Measurements from ENCODE around the gene CADPS2. TPM values are rescaled to one million over a fixed set of nuclear protein-coding genes. Genes with fewer than 3 reads are reported as not detected.

CADPS2 gene
- total RNA-seq, 2 donors from 2014 or later: not detected

DNA sequence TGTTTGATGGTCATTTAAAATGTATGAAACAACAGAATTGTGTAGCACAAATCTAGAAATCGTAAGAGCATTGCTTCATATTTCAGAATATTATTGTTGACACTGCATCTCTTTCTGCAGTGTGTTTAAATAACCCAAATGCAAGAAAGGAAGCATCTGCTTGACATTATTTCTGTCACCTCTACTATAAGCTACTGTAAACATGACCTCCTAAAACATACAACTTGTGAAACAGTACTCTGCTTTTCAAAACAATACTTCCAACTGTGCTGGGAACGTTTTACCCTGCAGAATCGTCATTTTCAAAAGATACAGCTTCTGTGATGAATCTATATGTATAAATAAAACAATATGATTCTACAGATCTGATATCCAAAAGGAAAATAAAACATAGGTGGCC, 269.3 kb downstream of the CADPS2 start:
- no peak for ATAC-seq
- H3K9me3 ChIP-seq (ENCODE audit: control insufficient read depth, low read length, poor library complexity, severe bottlenecking): no peaks in the 10 kb centered on the region
- Mint-ChIP-seq H3K27ac (no peak overlapping the region), H3K36me3 (ENCODE audit: low read depth) (no peaks in the 10 kb centered on the region), H3K4me3 (no peak overlapping the region), H3K27me3 (no peaks in the 10 kb centered on the region), H3K4me1 (no peaks in the 10 kb centered on the region)
- DNase-seq: no peak

DNA sequence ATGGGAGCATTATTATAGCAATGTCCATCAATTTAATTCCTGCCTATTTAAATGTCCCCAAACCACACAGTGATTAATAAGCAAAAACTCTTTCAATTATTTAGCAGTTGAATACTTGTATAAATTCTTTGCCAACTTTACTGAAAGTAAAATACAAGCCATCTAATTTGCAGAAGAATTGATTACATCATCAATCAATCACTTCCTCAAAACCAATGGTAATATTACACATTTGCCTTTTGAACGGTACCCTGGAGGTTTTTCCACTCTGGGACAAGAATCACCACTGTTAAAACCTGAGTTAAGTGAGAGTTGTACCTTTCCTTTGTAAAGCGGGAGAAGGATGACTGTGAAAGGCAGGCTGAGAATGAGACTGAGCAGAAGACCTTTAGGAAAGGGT, 280.3 kb downstream of the CADPS2 start:
- Mint-ChIP-seq H3K36me3 (ENCODE audit: low read depth) (no peaks in the 10 kb centered on the region), H3K4me3 (no peak overlapping the region), H3K27me3 (no peaks in the 10 kb centered on the region), H3K27ac (no peak overlapping the region), H3K4me1 (no peaks in the 10 kb centered on the region)
- ATAC-seq (no peak), DNase-seq (no peak)
- H3K9me3 ChIP-seq (ENCODE audit: control insufficient read depth, low read length, poor library complexity, severe bottlenecking): no peaks in the 10 kb centered on the region

DNA sequence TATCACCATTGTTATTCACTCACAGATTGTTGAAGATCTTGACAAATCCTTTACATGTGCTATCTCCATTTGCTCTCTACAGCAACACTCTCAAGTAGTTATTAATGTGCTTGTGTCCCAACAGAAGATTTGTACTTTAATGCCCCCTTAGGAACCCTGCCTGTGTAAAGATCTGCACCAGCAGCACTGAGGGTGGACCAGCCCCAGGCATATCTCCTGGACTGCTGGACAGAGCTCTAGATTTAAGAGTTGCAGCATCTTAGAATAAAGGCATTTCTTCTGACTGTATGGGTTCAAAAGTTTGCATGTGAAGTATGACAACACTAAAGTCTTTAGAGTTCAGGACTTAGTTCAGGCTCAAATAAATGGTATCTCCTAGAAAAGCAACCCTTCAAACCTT, 282.0 kb downstream of the CADPS2 start:
- no peak for DNase-seq
- H3K9me3 ChIP-seq (ENCODE audit: control insufficient read depth, low read length, poor library complexity, severe bottlenecking): no peaks in the 10 kb centered on the region
- Mint-ChIP-seq H3K27ac (no peak overlapping the region), H3K4me3 (no peak overlapping the region), H3K36me3 (ENCODE audit: low read depth) (no peaks in the 10 kb centered on the region), H3K27me3 (no peaks in the 10 kb centered on the region), H3K4me1 (no peaks in the 10 kb centered on the region)
- no peak for ATAC-seq

DNA sequence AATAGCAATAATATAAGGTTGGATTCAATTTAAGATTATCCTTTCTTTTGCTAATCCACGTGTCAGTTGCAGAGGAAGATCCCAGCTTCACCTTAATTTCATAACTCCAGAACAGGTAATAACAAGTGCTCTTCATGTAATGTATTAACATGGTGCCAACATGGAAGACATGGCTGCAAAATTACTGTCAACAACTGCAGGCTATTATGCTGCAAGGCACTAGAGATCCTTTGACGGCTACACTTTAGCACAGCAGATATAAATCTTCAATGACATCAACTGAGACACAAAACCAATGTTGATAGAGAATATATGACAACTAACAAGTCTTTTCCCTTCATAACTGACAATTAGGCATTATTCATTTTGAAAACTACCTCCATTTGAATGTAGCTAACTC, 283.5 kb downstream of the CADPS2 start:
- no peaks in the 10 kb centered on the region for H3K27me3 Mint-ChIP-seq
- H3K36me3 Mint-ChIP-seq (ENCODE audit: low read depth): no peaks in the 10 kb centered on the region
- H3K4me1 Mint-ChIP-seq: no peaks in the 10 kb centered on the region
- no peak for DNase-seq
- H3K9me3 ChIP-seq (ENCODE audit: control insufficient read depth, low read length, poor library complexity, severe bottlenecking): no peaks in the 10 kb centered on the region
- ATAC-seq: no peak
- no peak overlapping the region for H3K4me3 Mint-ChIP-seq
- no peak overlapping the region for H3K27ac Mint-ChIP-seq

DNA sequence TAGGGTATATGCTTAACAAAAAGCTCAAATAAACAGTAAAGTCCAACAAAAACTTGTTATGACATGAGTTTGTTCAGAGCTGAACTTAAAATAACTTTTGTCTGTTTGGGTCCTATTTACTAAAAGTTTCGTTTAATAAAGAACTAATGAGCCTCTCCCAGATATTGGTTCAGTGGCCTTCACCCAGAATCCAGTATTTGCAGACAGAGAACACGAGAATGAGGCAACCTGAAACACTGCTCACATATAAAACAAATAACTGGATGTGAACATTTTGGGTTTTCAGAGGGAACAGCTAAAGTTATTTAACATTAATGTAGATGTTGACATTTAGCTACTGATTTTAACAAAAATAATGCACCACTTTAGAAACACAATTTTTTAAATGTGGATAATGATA, 285.6 kb downstream of the CADPS2 start:
- H3K4me1 Mint-ChIP-seq: no peaks in the 10 kb centered on the region
- no peaks in the 10 kb centered on the region for H3K9me3 ChIP-seq (ENCODE audit: control insufficient read depth, low read length, poor library complexity, severe bottlenecking)
- H3K4me3 Mint-ChIP-seq: no peak overlapping the region
- no peak for DNase-seq
- no peaks in the 10 kb centered on the region for H3K27me3 Mint-ChIP-seq
- H3K27ac Mint-ChIP-seq: no peak overlapping the region
- ATAC-seq: no peak
- no peaks in the 10 kb centered on the region for H3K36me3 Mint-ChIP-seq (ENCODE audit: low read depth)

DNA sequence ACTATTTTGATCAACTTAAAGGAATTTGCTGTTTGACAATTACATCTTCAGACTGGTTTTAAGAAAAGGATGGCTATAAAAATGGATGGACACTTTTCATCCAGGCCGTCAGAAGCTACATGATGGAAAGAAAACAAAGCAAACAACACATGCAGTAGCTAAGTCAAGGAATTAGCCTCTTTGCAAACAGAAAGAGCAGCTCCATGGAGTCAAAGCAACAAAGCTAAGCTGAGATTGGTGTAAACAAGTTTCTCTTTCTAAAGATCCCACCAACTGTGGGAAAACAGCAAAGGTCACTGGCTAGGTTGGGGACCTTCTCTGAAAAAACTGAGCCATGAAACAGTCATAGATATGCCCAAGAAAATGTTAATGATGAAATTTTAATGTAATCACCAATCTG, 286.2 kb downstream of the CADPS2 start:
- no peak for DNase-seq
- Mint-ChIP-seq H3K36me3 (ENCODE audit: low read depth) (no peaks in the 10 kb centered on the region), H3K4me3 (no peak overlapping the region), H3K4me1 (no peaks in the 10 kb centered on the region), H3K27me3 (no peaks in the 10 kb centered on the region), H3K27ac (no peak overlapping the region)
- no peaks in the 10 kb centered on the region for H3K9me3 ChIP-seq (ENCODE audit: control insufficient read depth, low read length, poor library complexity, severe bottlenecking)
- no peak for ATAC-seq

DNA sequence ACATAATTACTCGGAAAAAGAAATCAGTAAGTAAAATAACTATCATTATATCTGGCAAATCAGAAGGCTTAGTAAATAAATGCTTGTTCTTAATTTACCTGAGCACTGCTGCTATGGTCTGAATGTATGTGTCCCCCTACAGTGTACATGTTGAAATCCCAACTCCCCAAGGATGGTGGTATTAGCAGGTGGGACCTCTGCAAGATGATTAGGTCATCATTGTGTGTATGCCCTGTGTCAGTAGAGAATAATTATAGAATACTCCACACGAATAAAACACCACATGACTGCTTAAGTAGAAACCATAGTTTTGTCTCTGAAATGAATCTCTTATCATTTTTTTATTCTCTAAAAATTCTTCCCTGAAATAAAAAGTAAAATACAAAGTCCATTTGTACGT, 289.0 kb downstream of the CADPS2 start:
- no peaks in the 10 kb centered on the region for H3K4me1 Mint-ChIP-seq
- no peaks in the 10 kb centered on the region for H3K9me3 ChIP-seq (ENCODE audit: control insufficient read depth, low read length, poor library complexity, severe bottlenecking)
- no peak overlapping the region for H3K27ac Mint-ChIP-seq
- no peaks in the 10 kb centered on the region for H3K27me3 Mint-ChIP-seq
- H3K36me3 Mint-ChIP-seq (ENCODE audit: low read depth): no peaks in the 10 kb centered on the region
- ATAC-seq (no peak), DNase-seq (no peak)
- H3K4me3 Mint-ChIP-seq: no peak overlapping the region

DNA sequence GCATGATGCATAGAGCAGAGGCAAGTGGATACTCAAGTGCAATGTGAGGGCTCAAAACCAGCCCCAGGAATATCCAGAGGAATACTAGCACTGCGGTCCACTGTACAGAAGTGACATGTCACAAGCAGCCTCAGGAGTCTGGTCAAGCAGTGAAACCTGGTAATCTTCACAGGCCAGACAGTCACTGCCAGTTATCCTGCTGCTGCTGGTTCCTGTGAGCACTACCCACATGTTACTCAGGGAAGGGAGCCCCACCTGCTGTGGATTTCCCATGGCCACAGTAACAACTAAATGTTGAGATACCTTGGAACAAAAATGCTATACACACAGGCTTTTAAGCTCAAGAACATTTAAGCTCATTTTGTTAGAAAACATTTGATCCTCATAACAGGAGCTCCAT, 290.4 kb downstream of the CADPS2 start:
- Mint-ChIP-seq H3K27me3 (no peaks in the 10 kb centered on the region), H3K36me3 (ENCODE audit: low read depth) (no peaks in the 10 kb centered on the region), H3K27ac (no peak overlapping the region), H3K4me1 (no peaks in the 10 kb centered on the region), H3K4me3 (no peak overlapping the region)
- no peaks in the 10 kb centered on the region for H3K9me3 ChIP-seq (ENCODE audit: control insufficient read depth, low read length, poor library complexity, severe bottlenecking)
- ATAC-seq: no peak
- DNase-seq: no peak

DNA sequence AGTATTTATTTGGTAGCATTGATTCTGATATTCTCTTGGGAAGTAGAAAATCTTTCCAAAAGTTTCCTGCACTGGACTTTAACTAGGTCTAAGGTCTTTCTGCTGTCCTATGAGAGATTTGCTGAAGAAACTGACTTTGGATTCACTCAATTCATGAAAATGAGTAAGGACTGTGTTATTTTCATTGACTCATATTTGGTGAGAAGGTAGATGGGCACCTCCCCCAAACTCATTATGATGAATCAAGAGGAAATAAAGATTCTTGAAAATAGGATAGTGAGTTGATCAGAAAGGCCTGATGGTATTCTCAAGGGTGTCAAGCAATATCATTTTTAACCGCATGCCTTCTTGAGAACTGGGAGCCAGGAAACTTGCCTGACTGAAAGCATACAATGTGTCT, 297.6 kb downstream of the CADPS2 start:
- H3K27ac Mint-ChIP-seq: no peak overlapping the region
- no peaks in the 10 kb centered on the region for H3K4me1 Mint-ChIP-seq
- no peak for DNase-seq
- no peak for ATAC-seq
- no peaks in the 10 kb centered on the region for H3K36me3 Mint-ChIP-seq (ENCODE audit: low read depth)
- no peaks in the 10 kb centered on the region for H3K27me3 Mint-ChIP-seq
- no peak overlapping the region for H3K4me3 Mint-ChIP-seq
- no peaks in the 10 kb centered on the region for H3K9me3 ChIP-seq (ENCODE audit: control insufficient read depth, low read length, poor library complexity, severe bottlenecking)

DNA sequence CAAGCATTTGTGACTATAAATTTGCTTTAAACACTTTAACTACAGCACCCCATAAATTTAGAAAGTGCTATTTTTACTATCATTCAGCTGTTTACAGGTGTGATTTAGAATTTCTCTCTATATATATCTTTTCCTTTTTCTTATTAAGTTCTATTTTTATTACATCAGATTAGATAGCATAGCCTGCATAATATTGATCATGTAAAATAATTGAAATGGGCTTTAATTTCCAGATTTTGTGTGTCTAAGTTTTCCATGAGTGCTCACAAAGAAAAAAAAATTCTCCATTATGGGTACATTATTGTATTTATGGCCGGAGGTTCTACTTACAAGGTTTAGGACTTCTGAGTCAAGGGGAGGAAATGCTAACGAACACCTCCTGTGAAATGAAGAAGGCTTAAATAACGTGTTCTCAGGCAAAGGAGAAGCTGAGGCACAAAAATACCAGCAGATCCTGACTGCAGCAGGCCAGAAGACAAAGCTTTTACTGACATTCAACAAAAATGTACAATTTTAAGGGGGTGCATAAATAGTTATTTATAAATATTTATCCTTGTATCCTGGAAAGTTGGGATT, 301.5 kb downstream of the CADPS2 start:
- Mint-ChIP-seq H3K27me3 (no peaks in the 10 kb centered on the region), H3K4me1 (no peaks in the 10 kb centered on the region), H3K27ac (no peak overlapping the region), H3K36me3 (ENCODE audit: low read depth) (no peaks in the 10 kb centered on the region), H3K4me3 (no peak overlapping the region)
- H3K9me3 ChIP-seq (ENCODE audit: control insufficient read depth, low read length, poor library complexity, severe bottlenecking): no peaks in the 10 kb centered on the region
- ATAC-seq (no peak), DNase-seq (no peak)

DNA sequence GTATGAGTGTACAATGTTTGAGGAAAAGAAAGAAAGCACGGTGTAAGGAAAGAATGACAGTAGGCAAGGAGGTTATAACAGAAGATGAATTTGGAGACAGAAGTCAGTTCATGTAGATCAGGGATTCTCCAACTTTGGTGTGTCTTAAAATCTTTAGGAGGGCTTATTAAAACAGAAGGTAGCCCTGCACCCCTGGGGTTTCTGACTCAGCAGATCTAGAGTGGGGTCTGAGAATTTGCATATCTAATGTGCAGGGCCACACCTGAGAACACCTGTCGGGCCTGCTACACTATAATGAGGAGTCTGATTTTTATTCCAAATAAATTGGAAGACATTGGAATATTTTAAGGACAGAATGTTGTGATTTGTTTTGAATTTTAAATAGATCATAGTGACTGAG, 307.9 kb downstream of the CADPS2 start:
- Mint-ChIP-seq H3K4me3 (no peak overlapping the region), H3K36me3 (ENCODE audit: low read depth) (no peaks in the 10 kb centered on the region), H3K4me1 (no peaks in the 10 kb centered on the region), H3K27me3 (no peaks in the 10 kb centered on the region), H3K27ac (no peak overlapping the region)
- no peaks in the 10 kb centered on the region for H3K9me3 ChIP-seq (ENCODE audit: control insufficient read depth, low read length, poor library complexity, severe bottlenecking)
- ATAC-seq: no peak
- DNase-seq: no peak

DNA sequence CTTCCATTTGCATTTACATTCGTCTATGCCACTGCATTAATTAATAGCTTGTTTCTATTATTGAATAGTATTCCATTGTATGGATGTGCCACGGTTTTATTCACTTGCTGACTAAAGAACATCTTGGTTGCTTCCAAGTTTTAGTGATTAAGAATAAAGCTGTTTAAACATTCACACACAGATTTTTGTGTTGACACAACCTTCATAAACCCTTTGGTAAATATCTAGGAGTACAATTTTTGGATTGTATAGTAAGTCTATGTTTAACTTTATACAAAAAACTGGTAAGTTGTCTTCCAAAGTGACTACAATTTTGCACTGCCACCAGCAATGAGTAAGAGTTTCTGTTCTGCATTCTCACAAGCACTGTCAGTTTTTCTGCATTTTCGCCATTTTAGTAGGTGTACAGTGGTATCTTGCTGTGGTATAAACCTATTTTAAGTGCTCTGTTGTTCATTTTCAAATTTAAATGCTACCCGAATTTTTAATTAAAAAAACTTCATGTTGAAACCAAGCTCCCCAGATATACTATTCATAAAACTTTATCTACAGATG, 308.7 kb downstream of the CADPS2 start:
- H3K27ac Mint-ChIP-seq: no peak overlapping the region
- H3K27me3 Mint-ChIP-seq: no peaks in the 10 kb centered on the region
- H3K9me3 ChIP-seq (ENCODE audit: control insufficient read depth, low read length, poor library complexity, severe bottlenecking): no peaks in the 10 kb centered on the region
- H3K4me1 Mint-ChIP-seq: no peaks in the 10 kb centered on the region
- no peak overlapping the region for H3K4me3 Mint-ChIP-seq
- ATAC-seq (no peak), DNase-seq (no peak)
- H3K36me3 Mint-ChIP-seq (ENCODE audit: low read depth): no peaks in the 10 kb centered on the region

DNA sequence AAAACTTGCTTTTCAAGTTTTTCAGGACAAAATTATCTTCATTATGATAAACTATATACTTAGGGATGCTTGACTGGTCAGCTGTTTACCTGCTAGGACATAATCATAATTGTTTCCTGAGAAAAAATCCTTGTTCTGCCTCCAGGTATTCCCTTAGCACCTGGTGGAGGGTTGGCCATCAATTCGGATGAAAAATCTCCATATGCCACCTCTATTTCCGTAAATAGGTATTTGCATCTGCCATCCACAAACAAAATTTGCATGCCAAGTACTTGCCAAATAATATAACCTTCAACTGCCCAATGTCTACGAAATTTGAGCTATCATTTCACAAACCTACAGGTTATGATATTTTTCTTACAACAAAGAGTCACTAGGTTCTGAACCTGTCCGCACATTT, 313.6 kb downstream of the CADPS2 start:
- no peak for ATAC-seq
- Mint-ChIP-seq H3K4me3 (no peak overlapping the region), H3K27ac (no peak overlapping the region), H3K36me3 (ENCODE audit: low read depth) (no peaks in the 10 kb centered on the region), H3K27me3 (no peaks in the 10 kb centered on the region), H3K4me1 (no peaks in the 10 kb centered on the region)
- H3K9me3 ChIP-seq (ENCODE audit: control insufficient read depth, low read length, poor library complexity, severe bottlenecking): no peaks in the 10 kb centered on the region
- no peak for DNase-seq

DNA sequence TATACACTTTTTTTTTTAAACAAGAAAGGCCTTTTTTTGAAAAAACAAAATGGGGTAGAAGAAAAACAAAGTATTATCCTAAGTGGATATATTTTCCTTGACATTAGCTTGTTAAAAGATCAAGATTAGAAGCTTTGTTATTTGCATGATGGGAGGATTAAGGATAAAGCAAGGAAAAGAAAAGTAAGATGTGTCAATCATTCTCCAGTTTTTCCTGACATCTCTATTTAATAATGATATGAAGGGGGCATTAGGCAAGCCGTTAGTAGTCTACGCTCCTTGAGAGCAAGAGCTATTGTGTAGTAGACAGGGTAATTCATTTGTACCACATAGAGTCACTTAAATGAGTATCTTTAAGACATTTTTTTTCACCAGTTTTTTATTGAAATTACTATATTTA, 324.9 kb downstream of the CADPS2 start:
- DNase-seq (no peak), ATAC-seq (no peak)
- H3K9me3 ChIP-seq (ENCODE audit: control insufficient read depth, low read length, poor library complexity, severe bottlenecking): no peaks in the 10 kb centered on the region
- Mint-ChIP-seq H3K4me3 (no peak overlapping the region), H3K27me3 (no peaks in the 10 kb centered on the region), H3K36me3 (ENCODE audit: low read depth) (no peaks in the 10 kb centered on the region), H3K4me1 (no peaks in the 10 kb centered on the region), H3K27ac (no peak overlapping the region)
